Measurements from ENCODE around the gene COL27A1.

Gene COL27A1

DNA sequence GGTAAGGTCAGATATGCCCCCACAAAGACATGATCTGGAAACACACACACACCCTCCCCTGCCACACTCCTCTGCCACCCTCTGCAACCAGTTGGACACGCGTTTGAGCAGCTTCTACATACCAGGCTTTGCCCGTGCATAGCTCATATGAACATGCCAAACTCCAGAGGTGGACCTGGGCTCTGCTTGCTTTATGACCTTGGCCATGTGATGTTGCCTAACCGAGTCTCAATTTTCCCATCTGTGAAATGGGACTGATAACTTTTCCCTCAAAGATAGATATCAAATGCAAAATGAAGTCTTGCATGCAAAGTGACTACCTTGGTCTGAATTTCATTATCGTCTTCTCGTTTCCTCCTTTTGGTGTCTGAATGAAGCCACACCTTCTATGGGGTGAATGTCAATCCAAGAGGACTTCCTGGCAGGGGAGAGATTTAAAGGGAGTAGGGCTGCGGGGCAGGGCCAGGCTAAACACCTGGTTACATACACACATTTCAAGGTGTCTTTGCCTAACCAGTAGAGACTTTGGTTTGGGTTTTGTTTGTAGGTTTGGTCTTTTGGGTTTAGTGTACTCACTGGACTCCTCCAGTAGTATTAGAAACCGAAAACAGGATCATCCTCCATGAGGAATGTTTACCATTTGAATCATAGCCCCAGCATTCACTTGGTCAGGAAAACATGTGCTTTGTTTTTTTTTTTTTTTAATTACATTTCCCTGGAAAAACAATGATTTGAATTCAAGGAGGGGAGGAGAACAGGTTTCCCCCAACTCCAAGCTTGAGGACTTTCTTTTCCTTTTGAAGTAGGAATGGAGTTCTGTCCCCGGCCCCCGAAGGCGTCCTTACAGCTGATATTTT, 63.2 kb downstream of the COL27A1 start:
- no peak for FAIRE-seq
- no peak for DNase-seq (ENCODE audit: insufficient read length, low spot score)
- TF ChIP-seq, protein P1, sequence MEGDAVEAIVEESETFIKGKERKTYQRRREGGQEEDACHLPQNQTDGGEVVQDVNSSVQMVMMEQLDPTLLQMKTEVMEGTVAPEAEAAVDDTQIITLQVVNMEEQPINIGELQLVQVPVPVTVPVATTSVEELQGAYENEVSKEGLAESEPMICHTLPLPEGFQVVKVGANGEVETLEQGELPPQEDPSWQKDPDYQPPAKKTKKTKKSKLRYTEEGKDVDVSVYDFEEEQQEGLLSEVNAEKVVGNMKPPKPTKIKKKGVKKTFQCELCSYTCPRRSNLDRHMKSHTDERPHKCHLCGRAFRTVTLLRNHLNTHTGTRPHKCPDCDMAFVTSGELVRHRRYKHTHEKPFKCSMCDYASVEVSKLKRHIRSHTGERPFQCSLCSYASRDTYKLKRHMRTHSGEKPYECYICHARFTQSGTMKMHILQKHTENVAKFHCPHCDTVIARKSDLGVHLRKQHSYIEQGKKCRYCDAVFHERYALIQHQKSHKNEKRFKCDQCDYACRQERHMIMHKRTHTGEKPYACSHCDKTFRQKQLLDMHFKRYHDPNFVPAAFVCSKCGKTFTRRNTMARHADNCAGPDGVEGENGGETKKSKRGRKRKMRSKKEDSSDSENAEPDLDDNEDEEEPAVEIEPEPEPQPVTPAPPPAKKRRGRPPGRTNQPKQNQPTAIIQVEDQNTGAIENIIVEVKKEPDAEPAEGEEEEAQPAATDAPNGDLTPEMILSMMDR (IDR thresholded peaks at IDR 0.05; ENCODE audit: insufficient read depth, missing control alignments) = no peak

DNA sequence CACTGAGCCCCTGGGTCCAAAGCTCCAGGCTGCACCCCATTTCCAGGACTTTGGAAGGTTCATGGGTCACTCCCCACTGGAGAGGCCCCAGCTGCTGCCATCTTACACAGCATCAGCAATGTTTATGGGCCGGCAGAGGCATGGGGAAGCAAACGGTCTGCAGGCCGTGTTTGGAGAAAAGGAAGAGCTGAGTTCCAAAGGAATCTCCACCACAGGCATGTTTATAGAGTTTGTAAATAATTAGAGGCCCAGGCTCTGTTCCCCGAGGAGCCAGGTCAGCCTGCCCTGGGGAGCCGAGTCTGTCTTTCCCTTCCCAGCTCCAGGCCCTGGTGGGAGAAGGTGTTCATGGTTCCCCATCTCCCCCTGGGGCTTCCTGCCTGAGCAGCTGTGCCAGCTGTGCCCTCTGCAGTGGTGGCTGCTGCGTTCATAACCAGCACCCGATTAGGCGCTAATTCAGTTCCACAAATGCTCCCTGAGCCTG, 64.8 kb downstream of the COL27A1 start:
- no peak for DNase-seq (ENCODE audit: insufficient read length, low spot score)
- no peak for FAIRE-seq
- TF ChIP-seq, protein P1 (IDR thresholded peaks at IDR 0.05; ENCODE audit: insufficient read depth, missing control alignments) = no peak

DNA sequence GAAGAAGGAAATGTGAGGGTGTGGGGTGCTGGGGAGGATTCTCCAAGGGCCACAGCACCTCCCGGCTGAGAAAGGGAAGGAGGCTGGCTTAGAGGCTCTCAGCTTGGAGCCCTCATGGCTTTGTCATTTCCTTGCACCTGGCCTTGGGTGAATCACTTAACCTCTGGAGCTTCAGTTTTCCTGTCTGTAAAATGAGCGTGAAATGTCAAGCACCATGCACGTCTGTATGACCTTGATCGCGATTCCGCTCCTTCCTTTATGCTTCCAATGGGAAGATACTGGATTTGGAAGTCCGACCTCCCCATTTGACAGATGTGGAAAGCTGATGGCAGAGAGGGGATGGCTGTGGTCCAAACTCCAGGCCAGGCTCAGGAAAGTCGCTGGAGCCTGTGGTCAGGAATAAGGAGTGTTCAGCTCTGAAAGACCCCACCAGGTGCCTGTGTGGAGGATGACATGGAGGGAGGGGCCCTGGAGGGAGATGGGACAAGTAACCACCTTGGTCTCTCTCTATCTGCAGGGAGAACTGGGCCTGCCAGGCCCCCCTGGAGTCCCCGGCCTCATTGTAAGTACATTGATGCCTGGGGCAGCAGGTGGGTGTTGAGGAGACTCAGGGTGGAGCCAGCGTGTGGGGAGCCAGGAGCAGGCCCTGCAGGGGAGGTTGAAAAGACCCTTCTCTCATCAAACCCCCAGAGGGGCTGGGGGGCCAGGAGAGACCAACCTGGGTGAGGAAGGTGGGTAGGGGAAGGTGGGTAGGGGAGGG, 66.5 kb downstream of the COL27A1 start:
- FAIRE-seq = no peak
- DNase-seq (ENCODE audit: insufficient read length, low spot score) = no peak
- TF ChIP-seq, protein P1 (IDR thresholded peaks at IDR 0.05; ENCODE audit: insufficient read depth, missing control alignments) = no peak

DNA sequence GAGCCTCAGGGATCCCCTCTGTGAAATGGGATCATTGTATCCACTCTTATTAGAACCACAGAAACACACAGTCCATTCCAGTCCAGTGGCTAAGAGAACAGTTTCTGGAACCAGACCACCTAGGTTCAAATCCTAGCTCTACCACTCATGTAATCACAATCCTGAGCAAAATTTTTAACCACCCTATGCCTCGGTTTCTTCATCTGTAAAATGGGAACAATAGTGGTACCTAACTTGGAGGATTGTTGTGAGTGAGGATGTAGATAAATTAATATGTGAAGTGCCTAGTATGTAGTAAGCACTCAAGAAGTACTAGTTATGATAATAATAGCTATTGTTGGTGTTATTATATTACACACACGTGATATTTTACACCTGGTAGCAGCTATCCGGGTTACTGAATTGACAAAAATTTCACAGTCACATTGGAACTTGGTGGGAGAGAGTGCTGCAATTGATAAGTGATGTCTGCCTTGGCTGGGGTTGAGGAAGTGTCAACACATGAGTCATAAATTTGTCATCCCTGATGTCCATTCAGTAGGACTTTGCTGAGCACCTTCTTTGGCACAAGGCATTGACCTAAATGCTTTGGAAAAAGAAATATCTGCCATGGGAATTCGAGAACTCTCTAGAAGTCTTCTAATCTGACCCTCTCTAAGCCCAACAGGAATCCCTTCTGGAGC, 68.4 kb downstream of the COL27A1 start:
- DNase-seq (ENCODE audit: insufficient read length, low spot score) (no peak), FAIRE-seq (no peak)
- TF ChIP-seq, protein P1 (IDR thresholded peaks at IDR 0.05; ENCODE audit: insufficient read depth, missing control alignments) = no peak

DNA sequence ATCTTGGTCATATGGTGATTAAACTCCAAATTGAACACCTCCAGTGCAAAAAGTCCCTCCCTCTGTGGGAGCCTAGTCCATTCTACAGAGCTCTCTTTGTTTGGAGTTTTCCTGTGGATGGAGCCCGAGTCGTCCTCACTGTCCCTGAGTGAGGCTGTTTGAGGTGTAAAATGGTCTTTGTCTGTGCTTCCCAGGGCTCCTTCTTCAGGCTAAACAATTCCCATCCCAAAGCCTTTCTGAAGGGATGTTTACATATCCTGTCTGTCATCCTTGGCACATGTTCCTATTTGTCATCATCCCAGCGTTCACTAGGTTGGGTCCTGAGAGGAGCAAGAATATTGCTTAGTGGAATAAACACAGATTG, 68.9 kb downstream of the COL27A1 start:
- no peak for FAIRE-seq

DNA sequence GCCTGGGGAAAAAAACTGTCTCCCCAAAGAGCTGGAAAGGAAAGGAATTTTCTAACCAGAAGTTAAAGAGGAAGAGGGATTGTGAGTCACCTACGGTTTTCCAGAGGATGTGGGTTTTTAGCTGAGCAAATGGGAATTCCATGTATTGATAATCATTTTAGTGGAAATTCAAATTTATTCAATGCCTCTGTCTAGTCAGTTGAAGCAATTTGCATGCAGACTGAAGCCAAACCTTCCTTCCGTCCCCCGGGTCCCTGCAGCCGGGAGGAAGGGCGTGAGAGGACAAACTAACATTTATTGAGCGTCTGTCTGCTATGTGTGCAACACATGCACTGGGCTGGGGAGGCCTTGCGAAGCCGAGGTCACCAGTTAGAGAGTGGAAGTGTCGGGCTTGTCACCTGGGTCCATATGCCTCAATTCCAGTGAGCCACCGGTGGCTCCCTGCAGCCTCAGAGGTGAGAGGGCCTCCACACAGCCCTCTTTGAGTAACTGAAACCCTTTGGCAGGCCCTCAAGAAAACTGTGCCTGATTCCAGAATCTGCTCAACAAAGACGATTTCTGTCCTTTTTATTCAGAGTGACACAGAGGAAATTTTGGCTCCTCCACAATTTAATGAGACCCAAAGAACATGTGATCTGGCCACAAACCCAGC, 70.3 kb downstream of the COL27A1 start:
- FAIRE-seq (no peak), DNase-seq (ENCODE audit: insufficient read length, low spot score) (no peak)

More for the DNA sequence above, 68.9 kb downstream of the COL27A1 start:
- no peak for DNase-seq (ENCODE audit: insufficient read length, low spot score)
- TF ChIP-seq, protein P1 (IDR thresholded peaks at IDR 0.05; ENCODE audit: insufficient read depth, missing control alignments) = no peak

More for the DNA sequence above, 70.3 kb downstream of the COL27A1 start:
- TF ChIP-seq, protein P1 (IDR thresholded peaks at IDR 0.05; ENCODE audit: insufficient read depth, missing control alignments) = no peak
